ENCODE measurements around the gene LBR.

DNA sequence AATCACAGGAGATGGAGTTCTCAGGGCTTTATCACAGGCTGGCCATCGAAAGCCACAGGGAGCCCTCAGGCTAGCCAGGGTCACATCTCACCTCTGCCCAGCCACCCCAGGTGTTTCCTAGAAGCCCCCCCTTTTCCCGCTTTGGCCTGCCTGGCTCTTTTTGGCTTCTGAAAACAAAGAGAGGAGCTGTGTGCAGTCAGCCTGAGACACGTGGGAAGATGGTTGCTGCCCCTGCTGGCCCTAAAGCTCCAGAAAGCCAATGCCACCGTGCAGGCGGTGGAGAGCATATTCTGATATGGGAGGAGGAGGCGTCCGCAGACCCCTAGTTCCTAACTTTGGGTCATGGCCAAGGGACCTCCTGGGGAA, 18.7 kb upstream of the LBR start:
- TF ChIP-seq POLR2A (IDR thresholded peaks at IDR 0.05) (no peak), CTCF (IDR thresholded peaks at IDR 0.05) (no peak)
